ENCODE results near the gene WLS. TPM values are rescaled to one million over a fixed set of nuclear protein-coding genes. Genes with fewer than 3 reads are reported as not detected.

Gene WLS
- polyA plus RNA-seq, 1 donor from 2014 or later = 8.8 TPM

GRCh38 chr1:68273530-68273929 is 41.2 kb upstream of the WLS start:
- no peak overlapping the region for H2AFZ ChIP-seq (ENCODE audit: low read depth, low read length)
- no peaks in the 10 kb centered on the region for H4K20me1 ChIP-seq (ENCODE audit: insufficient read depth)
- no peaks in the 10 kb centered on the region for H3K27me3 ChIP-seq (ENCODE audit: insufficient read depth, low read depth, low read length)

GRCh38 chr1:68271596-68271995 is 39.3 kb upstream of the WLS start:
- Histone ChIP-seq H3K79me2 (replicated peaks; ENCODE audit: insufficient read depth, low read length) (no peaks in the 10 kb centered on the region), H3K27ac (ENCODE audit: low read length) (no peak overlapping the region), H4K20me1 (ENCODE audit: insufficient read depth) (no peaks in the 10 kb centered on the region), H3K9ac (ENCODE audit: low read length) (no peak overlapping the region), H3K36me3 (ENCODE audit: insufficient read depth, low read length) (no peaks in the 10 kb centered on the region), H3K4me2 (ENCODE audit: low read length) (no peak overlapping the region), H3F3A (ENCODE audit: insufficient read depth, low read length, poor library complexity, severe bottlenecking) (no peaks in the 10 kb centered on the region), H3K9me2 (ENCODE audit: insufficient read depth, low read length) (no peaks in the 10 kb centered on the region), H2AFZ (ENCODE audit: low read depth, low read length) (no peak overlapping the region), H3K9me3 (ENCODE audit: low read length) (no peaks in the 10 kb centered on the region), H3K4me3 (ENCODE audit: low read length) (no peak overlapping the region), H3K27me3 (ENCODE audit: insufficient read depth, low read depth, low read length) (no peaks in the 10 kb centered on the region)
- TF ChIP-seq CTCF (IDR thresholded peaks at IDR 0.05; ENCODE audit: poor library complexity, severe bottlenecking) (no peak), MXI1 (conservative IDR thresholded peaks at IDR 0.05; ENCODE audit: poor library complexity, severe bottlenecking) (no peak), TAF1 (IDR thresholded peaks at IDR 0.05; ENCODE audit: low read depth) (no peak)

More at GRCh38 chr1:68273530-68273929, 41.2 kb upstream of the WLS start:
- Histone ChIP-seq H3K9me2 (ENCODE audit: insufficient read depth, low read length) (no peaks in the 10 kb centered on the region), H3K4me2 (ENCODE audit: low read length) (no peak overlapping the region), H3F3A (ENCODE audit: insufficient read depth, low read length, poor library complexity, severe bottlenecking) (no peaks in the 10 kb centered on the region), H3K79me2 (replicated peaks; ENCODE audit: insufficient read depth, low read length) (no peaks in the 10 kb centered on the region), H3K36me3 (ENCODE audit: insufficient read depth, low read length) (no peaks in the 10 kb centered on the region), H3K9ac (ENCODE audit: low read length) (no peak overlapping the region), H3K27ac (ENCODE audit: low read length) (no peak overlapping the region), H3K9me3 (ENCODE audit: low read length) (no peaks in the 10 kb centered on the region), H3K4me3 (ENCODE audit: low read length) (no peak overlapping the region)
- TF ChIP-seq SMC3 (conservative IDR thresholded peaks at IDR 0.05; ENCODE audit: poor library complexity) = no peak
- TF ChIP-seq EZH2 (IDR thresholded peaks at IDR 0.05; ENCODE audit: borderline replicate concordance, insufficient read depth, low read length, poor library complexity, severe bottlenecking) = no peak
- no peak for TF ChIP-seq MXI1 (conservative IDR thresholded peaks at IDR 0.05; ENCODE audit: poor library complexity, severe bottlenecking)
- no peak for TF ChIP-seq EP300 (conservative IDR thresholded peaks at IDR 0.05; ENCODE audit: poor library complexity, severe bottlenecking)
- no peak for TF ChIP-seq CTCF (IDR thresholded peaks at IDR 0.05; ENCODE audit: poor library complexity, severe bottlenecking)
- TF ChIP-seq TAF1 (IDR thresholded peaks at IDR 0.05; ENCODE audit: low read depth) = no peak
- no peak for TF ChIP-seq REST (IDR thresholded peaks at IDR 0.05; ENCODE audit: borderline replicate concordance)
- no peak for TF ChIP-seq RAD21 (conservative IDR thresholded peaks at IDR 0.05)
- TF ChIP-seq POLR2AphosphoS5 (IDR thresholded peaks at IDR 0.05) = no peak

All from neural cell (in vitro differentiated cells).